ENCODE measurements around the gene PVR. TPM values are rescaled to one million over a fixed set of nuclear protein-coding genes. Genes with fewer than 3 reads are reported as not detected.

PVR gene
- polyA plus RNA-seq, 1 of the 3 experiments (the other 2 are of a cell fraction), result 90.8 TPM

DNA sequence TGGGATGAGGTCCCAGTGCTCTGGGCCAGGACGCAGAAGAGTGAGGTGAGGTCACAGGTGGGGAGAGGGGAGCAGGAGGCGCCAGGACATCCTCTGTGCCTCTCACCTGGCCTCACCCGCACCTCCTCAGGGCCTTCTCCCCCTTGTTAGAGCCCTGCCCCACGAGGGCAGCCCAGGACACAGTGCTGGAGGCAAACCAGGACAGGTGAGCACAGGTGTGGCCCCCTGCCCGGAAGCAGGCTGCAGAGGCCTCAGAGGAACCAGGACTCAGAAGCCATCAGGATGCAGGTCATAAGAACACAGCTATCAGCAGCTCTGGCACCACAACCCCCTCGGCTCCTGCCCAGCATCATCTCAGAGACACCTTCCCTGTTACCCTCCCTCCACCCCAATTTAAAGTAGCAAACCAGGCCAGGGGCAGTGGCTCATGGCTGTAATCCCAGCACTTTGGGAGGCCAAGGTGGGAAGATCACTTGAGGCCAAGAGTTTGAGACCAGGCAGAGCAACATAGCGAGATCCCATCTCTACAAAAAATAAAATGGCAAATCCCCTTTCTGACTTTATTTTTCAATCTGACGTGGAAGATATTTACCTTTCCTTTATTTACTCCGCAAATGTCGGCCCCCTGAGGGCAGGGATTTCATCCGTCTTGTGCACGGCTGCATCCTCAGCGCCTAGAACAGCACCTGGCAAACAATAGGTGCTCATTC lies 54.9 kb downstream of the PVR start, which contains the start of gene CEACAM16:
CEACAM16 (plus strand) TSS at position 660 of the 710 bp plus-strand sequence. CDS start 2,306 bp downstream, outside the sequence.
- H4K20me1 ChIP-seq (ENCODE audit: insufficient read depth), result no peaks in the 10 kb centered on the region
- H3K27me3 ChIP-seq (ENCODE audit: insufficient read depth), result no peaks in the 10 kb centered on the region
- no peak within 1 kb of the TSS for H3K4me2 ChIP-seq
- WGBS (ENCODE audit: low lambda C conversion rate), result 60% methylated on average over 9 of the region's 13 CpGs
- H3K9me3 ChIP-seq, result no peaks in the 10 kb centered on the region
- peaks cover 3% of the 10 kb centered on the region for H3F3A ChIP-seq (replicated peaks; ENCODE audit: insufficient read depth)
- no peaks in the 10 kb centered on the region for H3K79me2 ChIP-seq (ENCODE audit: insufficient read depth)
- H3K27ac ChIP-seq (ENCODE audit: low read depth in 2 of 2, low read length in 1 of 2), result no peak within 1 kb of the TSS
- ChIA-PET CTCF (interaction anchor here (1.9 to 2.1 kb wide), 2 partner anchors 25 to 85 kb away, joined by 4 to 8 read pairs; no protein-coding TSS in a partner anchor), POLR2A (no interaction called here)
- no peak within 1 kb of the TSS for H3K4me3 ChIP-seq (ENCODE audit: low read depth in 2 of 2, low read length in 1 of 2)
- H3K4me1 ChIP-seq (ENCODE audit: control insufficient read depth in 1 of 2, insufficient read depth in 2 of 2, low read depth in 1 of 2, low read length in 1 of 2), result no peaks in the 10 kb centered on the region
- no peak within 1 kb of the TSS for H3K9ac ChIP-seq
- H3K9me2 ChIP-seq, result no peaks in the 10 kb centered on the region
- no peak within 1 kb of the TSS for H2AFZ ChIP-seq (ENCODE audit: low read depth)
- H3K36me3 ChIP-seq (replicated peaks in 1 of 2; ENCODE audit: control insufficient read depth in 1 of 2, insufficient read depth in 2 of 2, low read length in 1 of 2), result no peaks in the 10 kb centered on the region
- no peak for TF ChIP-seq NFIC (IDR thresholded peaks at IDR 0.05; ENCODE audit: borderline replicate concordance)
- TF ChIP-seq EZH2phosphoT487 (IDR thresholded peaks at IDR 0.05; ENCODE audit: borderline replicate concordance, low read depth), result no peak
- TF ChIP-seq SMC3 (IDR thresholded peaks at IDR 0.05; ENCODE audit: low read depth, low read length), result no peak
- DNase-seq, result no peak

DNA sequence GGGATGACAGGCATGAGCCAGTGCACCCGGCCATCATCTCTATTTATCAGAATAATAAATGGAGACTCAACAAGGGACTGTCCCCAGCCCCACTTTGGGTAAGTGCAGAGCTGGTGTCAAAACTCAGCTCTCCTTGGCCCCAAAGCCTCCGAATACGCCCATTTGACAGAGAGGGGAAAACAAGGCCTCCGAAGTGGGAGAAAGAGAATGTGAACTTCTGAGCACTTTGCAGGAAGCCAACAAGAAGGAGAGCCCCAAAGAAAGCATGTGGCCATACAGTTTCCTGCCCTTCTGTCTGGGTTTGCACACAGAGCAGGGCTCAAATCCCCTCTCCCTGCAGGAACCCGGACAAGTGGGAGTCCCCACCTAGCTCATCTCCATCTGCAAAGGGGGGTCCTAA lies 56.8 kb downstream of the PVR start:
- Histone ChIP-seq H3K4me3 (ENCODE audit: low read depth in 2 of 2, low read length in 1 of 2) (no peak overlapping the region), H3K9me3 (no peaks in the 10 kb centered on the region), H3K36me3 (replicated peaks in 1 of 2; ENCODE audit: control insufficient read depth in 1 of 2, insufficient read depth in 2 of 2, low read length in 1 of 2) (no peaks in the 10 kb centered on the region), H3K27ac (ENCODE audit: low read depth in 2 of 2, low read length in 1 of 2) (no peak overlapping the region), H3F3A (replicated peaks; ENCODE audit: insufficient read depth) (peaks cover 6% of the 10 kb centered on the region), H3K9ac (no peak overlapping the region), H4K20me1 (ENCODE audit: insufficient read depth) (no peaks in the 10 kb centered on the region), H2AFZ (ENCODE audit: low read depth) (no peak overlapping the region), H3K4me2 (no peak overlapping the region), H3K9me2 (no peaks in the 10 kb centered on the region), H3K27me3 (ENCODE audit: insufficient read depth) (no peaks in the 10 kb centered on the region), H3K4me1 (ENCODE audit: control insufficient read depth in 1 of 2, insufficient read depth in 2 of 2, low read depth in 1 of 2, low read length in 1 of 2) (no peaks in the 10 kb centered on the region), H3K79me2 (ENCODE audit: insufficient read depth) (no peaks in the 10 kb centered on the region)
- ChIA-PET CTCF (interaction anchor here (1.9 to 3.5 kb wide), 4 partner anchors 12 to 83 kb away, joined by 4 to 13 read pairs (median 10); no protein-coding TSS in a partner anchor), POLR2A (no interaction called here)
- WGBS (ENCODE audit: low lambda C conversion rate), result 73% methylated on average over 5 of the region's 5 CpGs
- no peak for TF ChIP-seq MAX (IDR thresholded peaks at IDR 0.05; ENCODE audit: low read depth)
- DNase-seq, result no peak

GRCh38 chr19:44701228-44701627 lies 57.5 kb downstream of the PVR start:
- H3K4me3 ChIP-seq (ENCODE audit: low read depth in 2 of 2, low read length in 1 of 2), result no peak overlapping the region
- H3K79me2 ChIP-seq (ENCODE audit: insufficient read depth), result no peaks in the 10 kb centered on the region
- no peak overlapping the region for H2AFZ ChIP-seq (ENCODE audit: low read depth)
- no peak overlapping the region for H3K9ac ChIP-seq
- no peaks in the 10 kb centered on the region for H3K4me1 ChIP-seq (ENCODE audit: control insufficient read depth in 1 of 2, insufficient read depth in 2 of 2, low read depth in 1 of 2, low read length in 1 of 2)
- H3K36me3 ChIP-seq (replicated peaks in 1 of 2; ENCODE audit: control insufficient read depth in 1 of 2, insufficient read depth in 2 of 2, low read length in 1 of 2), result no peaks in the 10 kb centered on the region
- no peaks in the 10 kb centered on the region for H4K20me1 ChIP-seq (ENCODE audit: insufficient read depth)
- ChIA-PET CTCF (interaction anchor here (1.8 to 3.5 kb wide), 4 partner anchors 12 to 130 kb away, joined by 7 to 13 read pairs (median 10); no protein-coding TSS in a partner anchor), POLR2A (no interaction called here)
- TF ChIP-seq GATA2 (CRISPR knock-in tag; IDR thresholded peaks at IDR 0.05) (no peak), SIN3A (IDR thresholded peaks at IDR 0.05; ENCODE audit: borderline replicate concordance, low read depth, low read length) (no peak), NRF1 (IDR thresholded peaks at IDR 0.05; ENCODE audit: low read depth, low read length) (no peak), MAX (IDR thresholded peaks at IDR 0.05; ENCODE audit: low read depth) (no peak)
- no peaks in the 10 kb centered on the region for H3K9me2 ChIP-seq
- H3K9me3 ChIP-seq, result no peaks in the 10 kb centered on the region
- 61% methylated on average over 7 of the region's 15 CpGs for WGBS (ENCODE audit: low lambda C conversion rate)
- H3K4me2 ChIP-seq, result no peak overlapping the region
- no peaks in the 10 kb centered on the region for H3K27me3 ChIP-seq (ENCODE audit: insufficient read depth)
- peaks cover 6% of the 10 kb centered on the region for H3F3A ChIP-seq (replicated peaks; ENCODE audit: insufficient read depth)
- DNase-seq, result no peak
- H3K27ac ChIP-seq (ENCODE audit: low read depth in 2 of 2, low read length in 1 of 2), result no peak overlapping the region

Measured in SK-N-SH (cell line).